Middle frontal gyrus (tissue), 1 donor: ENCODE measurements around the gene CCDC187.

Experiments used
- DNase-seq: peaks from one replicate; pipeline ENCODE4 v3.0.0-alpha.2; 2015; ENCODE audit warnings: low spot score; ENCODE audit errors: extremely low spot score

The CCDC187 gene

GRCh38 chr9:136253246-136254130 is 50.4 kb downstream of the CCDC187 start:
- DNase-seq, result no peak

GRCh38 chr9:136252846-136253245 is 51.0 kb downstream of the CCDC187 start:
- no peak for DNase-seq

- no peak for DNase-seq
Measured at GRCh38 chr9:136252281-136252680, 51.6 kb downstream of the CCDC187 start.

- no peak for DNase-seq
Measured at GRCh38 chr9:136251264-136252115, 52.4 kb downstream of the CCDC187 start.

- no peak for DNase-seq
Measured at GRCh38 chr9:136250676-136251075, 53.2 kb downstream of the CCDC187 start.

GRCh38 chr9:136249877-136250559 is 53.9 kb downstream of the CCDC187 start:
- no peak for DNase-seq

GRCh38 chr9:136248951-136249876 is 54.7 kb downstream of the CCDC187 start:
- DNase-seq, result no peak

GRCh38 chr9:136247947-136248637 is 55.8 kb downstream of the CCDC187 start:
- no peak for DNase-seq

GRCh38 chr9:136247551-136247916 is 56.4 kb downstream of the CCDC187 start:
- no peak for DNase-seq

GRCh38 chr9:136246849-136247550 is 56.9 kb downstream of the CCDC187 start:
- no peak for DNase-seq

- peak; percentile 20 for DNase-seq
Measured at GRCh38 chr9:136245219-136246150, 58.4 kb downstream of the CCDC187 start, which contains the start of gene QSOX2. QSOX2 (minus strand) TSS chr9:136245812; CDS start chr9:136245803, 9 bp downstream.

- DNase-seq, result no peak
Measured at GRCh38 chr9:136244969-136245218, 59.0 kb downstream of the CCDC187 start.

- no peak for DNase-seq
Measured at GRCh38 chr9:136244122-136244968, 59.5 kb downstream of the CCDC187 start.

- DNase-seq, result no peak
Measured at GRCh38 chr9:136243631-136244030, 60.3 kb downstream of the CCDC187 start.

GRCh38 chr9:136242918-136243525 is 60.9 kb downstream of the CCDC187 start:
- DNase-seq, result no peak

GRCh38 chr9:136242248-136242647 is 61.6 kb downstream of the CCDC187 start:
- no peak for DNase-seq

- no peak for DNase-seq
Measured at GRCh38 chr9:136241542-136241941, 62.4 kb downstream of the CCDC187 start.
